OCI-LY3 (cell line): ENCODE data around the gene POLG2.

ENCODE experiments used
- EZH2phosphoT487 ChIP-seq: fragments of 200-600 bp; shearing (Covaris generic); IDR thresholded peaks from 2 replicates; pipeline ENCODE4 v1.6.1; 2018; ENCODE audit warnings: antibody characterized with exemption, mixed run types, low read depth
- TF ChIP-seq, protein P1 (sequence below): fragments of 200-600, 300-600 bp; sonication (generic); IDR thresholded peaks from 2 replicates; pipeline ENCODE4 v1.5.1; 2014; ENCODE audit warnings: antibody characterized with exemption, low read length, low read depth

DNA sequence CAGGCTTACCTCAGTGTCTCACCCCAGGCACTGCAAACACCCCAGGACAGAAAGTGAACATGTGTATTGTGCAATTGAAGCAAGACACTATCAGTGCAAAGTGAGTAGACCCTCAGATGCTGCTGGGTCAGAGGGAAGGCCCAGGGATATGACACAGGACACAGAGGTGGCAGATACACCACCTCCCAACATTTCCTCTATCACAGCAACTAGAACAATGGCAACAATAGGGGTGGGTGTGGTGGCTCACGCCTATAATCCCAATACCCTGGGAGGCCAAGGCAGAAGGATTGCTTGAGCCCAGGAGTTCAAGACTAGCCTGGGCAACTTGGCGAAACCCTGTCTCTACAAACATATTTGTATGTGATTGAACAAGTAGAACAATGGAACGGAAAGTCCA, 25.4 kb downstream of the POLG2 start:
- TF ChIP-seq EZH2phosphoT487, result no peak
- TF ChIP-seq, protein P1, sequence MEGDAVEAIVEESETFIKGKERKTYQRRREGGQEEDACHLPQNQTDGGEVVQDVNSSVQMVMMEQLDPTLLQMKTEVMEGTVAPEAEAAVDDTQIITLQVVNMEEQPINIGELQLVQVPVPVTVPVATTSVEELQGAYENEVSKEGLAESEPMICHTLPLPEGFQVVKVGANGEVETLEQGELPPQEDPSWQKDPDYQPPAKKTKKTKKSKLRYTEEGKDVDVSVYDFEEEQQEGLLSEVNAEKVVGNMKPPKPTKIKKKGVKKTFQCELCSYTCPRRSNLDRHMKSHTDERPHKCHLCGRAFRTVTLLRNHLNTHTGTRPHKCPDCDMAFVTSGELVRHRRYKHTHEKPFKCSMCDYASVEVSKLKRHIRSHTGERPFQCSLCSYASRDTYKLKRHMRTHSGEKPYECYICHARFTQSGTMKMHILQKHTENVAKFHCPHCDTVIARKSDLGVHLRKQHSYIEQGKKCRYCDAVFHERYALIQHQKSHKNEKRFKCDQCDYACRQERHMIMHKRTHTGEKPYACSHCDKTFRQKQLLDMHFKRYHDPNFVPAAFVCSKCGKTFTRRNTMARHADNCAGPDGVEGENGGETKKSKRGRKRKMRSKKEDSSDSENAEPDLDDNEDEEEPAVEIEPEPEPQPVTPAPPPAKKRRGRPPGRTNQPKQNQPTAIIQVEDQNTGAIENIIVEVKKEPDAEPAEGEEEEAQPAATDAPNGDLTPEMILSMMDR, result no peak
